ENCODE results near the gene TIMM8B. TPM values are rescaled to one million over a fixed set of nuclear protein-coding genes. Genes with fewer than 3 reads are reported as not detected.

The TIMM8B gene
- total RNA-seq, 1 experiment from 2014 or later = 62.1 TPM

DNA sequence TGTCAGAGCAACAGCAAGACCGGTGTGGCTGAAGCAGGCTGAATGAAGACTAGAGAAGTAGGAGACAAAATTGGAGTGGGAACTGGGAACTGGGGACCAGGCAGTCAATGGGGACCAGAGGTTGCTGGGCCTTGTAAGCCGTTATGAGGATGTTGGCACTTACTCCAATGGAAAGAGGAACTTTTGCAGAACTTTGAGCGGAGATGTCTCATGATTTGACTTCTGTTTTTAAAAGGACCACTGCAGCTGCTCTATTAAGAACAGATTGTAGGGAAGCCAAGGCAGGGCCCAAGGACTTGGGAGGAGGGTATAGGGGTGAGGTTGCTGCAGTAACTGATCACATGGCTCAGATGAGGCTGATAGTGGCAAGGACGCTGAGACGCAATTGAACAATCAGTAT lies 43.1 kb upstream of the TIMM8B start:
- Histone ChIP-seq H4K20me1 (ENCODE audit: insufficient read depth) (no peaks in the 10 kb centered on the region), H3K4me1 (ENCODE audit: control insufficient read depth in 1 of 2, insufficient read depth in 2 of 2, low read length in 2 of 2) (peaks cover 54 to 81% of the 10 kb centered on the region in 2 experiments), H3K79me2 (ENCODE audit: insufficient read depth, low read length) (no peaks in the 10 kb centered on the region), H2AFZ (ENCODE audit: low read depth, low read length, poor library complexity, severe bottlenecking) (no peak overlapping the region), H3K27ac (ENCODE audit: low read depth, low read length) (peak overlapping the region; percentile 76), H3K9ac (ENCODE audit: low read length) (no peak overlapping the region), H3K4me2 (ENCODE audit: low read length) (no peak overlapping the region), H3K36me3 (ENCODE audit: control insufficient read depth in 1 of 2, insufficient read depth in 2 of 2, low read length in 2 of 2) (no peaks in the 10 kb centered on the region), H3K9me3 (ENCODE audit: control insufficient read depth in 1 of 2, insufficient read depth in 1 of 2, low read depth in 1 of 2, low read length in 2 of 2) (no peaks in the 10 kb centered on the region), H3K9me2 (ENCODE audit: insufficient read depth) (no peaks in the 10 kb centered on the region), H3K4me3 (replicated peaks in 1 of 2; ENCODE audit: low read depth in 1 of 2, low read length in 2 of 2) (no peak overlapping the region), H3K27me3 (ENCODE audit: insufficient read depth, low read length) (no peaks in the 10 kb centered on the region)
- no peak for DNase-seq (ENCODE audit: low read depth, low spot score)
- intact Hi-C loops (cut with micrococcal nuclease) = no loop called here
- ATAC-seq = no peak
- RAD21 ChIA-PET (ENCODE audit: low non-redundant PET in 1 of 2, low total read pairs in 2 of 2, uncharacterized antibody in 2 of 2, unreplicated experiment in 2 of 2) = no interaction called here
- TF ChIP-seq, protein P1, sequence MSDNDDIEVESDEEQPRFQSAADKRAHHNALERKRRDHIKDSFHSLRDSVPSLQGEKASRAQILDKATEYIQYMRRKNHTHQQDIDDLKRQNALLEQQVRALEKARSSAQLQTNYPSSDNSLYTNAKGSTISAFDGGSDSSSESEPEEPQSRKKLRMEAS (IDR thresholded peaks at IDR 0.05) = no peak
- TF ChIP-seq ZFX (IDR thresholded peaks at IDR 0.05) = 0 out of 2 replicates have a peak, but pooled peaks have one; percentile 18
- POLR2A ChIA-PET = interaction anchor here (2.5 kb wide), 1 partner anchor 9 kb away, joined by 8 read pairs; no protein-coding TSS in a partner anchor
- CTCF ChIA-PET = no interaction called here
- no TSS peak for BruUV-seq (replicated peaks)

DNA sequence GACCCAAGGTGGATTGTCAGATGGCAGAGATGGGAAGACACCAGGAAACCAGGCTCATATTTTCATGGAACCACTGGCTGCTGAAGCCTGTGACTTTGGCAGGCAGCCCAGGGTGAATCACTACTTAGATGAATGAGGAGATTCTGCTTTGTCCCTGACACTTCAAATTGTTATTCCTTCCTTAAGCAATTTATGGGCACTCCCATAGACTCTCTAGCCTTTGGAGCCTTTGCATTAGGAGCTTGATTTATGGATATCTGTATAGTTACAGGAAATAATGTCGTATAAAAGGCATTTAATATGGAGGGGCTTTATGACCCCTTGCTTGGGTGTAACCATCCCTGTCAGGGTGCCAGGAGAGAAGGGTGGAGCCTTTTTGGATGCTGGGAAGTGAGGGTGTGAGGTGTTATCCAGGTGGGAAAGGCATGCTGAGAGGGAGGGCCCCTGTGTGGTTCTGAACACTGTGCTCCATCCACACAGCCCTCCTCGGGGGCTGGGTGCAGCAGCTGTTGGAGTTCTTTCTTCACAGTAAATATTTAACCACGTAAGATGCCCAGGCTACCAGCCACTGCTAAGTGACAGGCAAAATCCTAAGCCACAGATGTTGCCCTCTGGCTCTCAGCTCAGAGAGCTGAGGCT lies 42.0 kb upstream of the TIMM8B start:
- intact Hi-C loops (cut with micrococcal nuclease) = no loop called here
- Histone ChIP-seq H3K9ac (ENCODE audit: low read length) (peak overlapping the region; percentile 21), H3K27ac (ENCODE audit: low read depth, low read length) (peak overlapping the region; percentile 76), H3K9me3 (ENCODE audit: control insufficient read depth in 1 of 2, insufficient read depth in 1 of 2, low read depth in 1 of 2, low read length in 2 of 2) (no peaks in the 10 kb centered on the region), H3K9me2 (ENCODE audit: insufficient read depth) (no peaks in the 10 kb centered on the region), H2AFZ (ENCODE audit: low read depth, low read length, poor library complexity, severe bottlenecking) (no peak overlapping the region), H3K36me3 (ENCODE audit: control insufficient read depth in 1 of 2, insufficient read depth in 2 of 2, low read length in 2 of 2) (no peaks in the 10 kb centered on the region), H3K4me2 (ENCODE audit: low read length) (peak overlapping the region; percentile 64), H3K27me3 (ENCODE audit: insufficient read depth, low read length) (no peaks in the 10 kb centered on the region), H3K4me3 (replicated peaks in 1 of 2; ENCODE audit: low read depth in 1 of 2, low read length in 2 of 2) (0 out of 4 replicates have a peak overlapping the region, but pooled peaks of 1 of the 2 experiments have one; percentile 9), H3K4me1 (ENCODE audit: control insufficient read depth in 1 of 2, insufficient read depth in 2 of 2, low read length in 2 of 2) (peaks cover 54 to 85% of the 10 kb centered on the region in 2 experiments), H4K20me1 (ENCODE audit: insufficient read depth) (no peaks in the 10 kb centered on the region), H3K79me2 (ENCODE audit: insufficient read depth, low read length) (no peaks in the 10 kb centered on the region)
- POLR2A ChIA-PET = interaction anchor here (0.7 to 2.5 kb wide), 3 partner anchors 8 to 191 kb away, joined by 4 to 8 read pairs (median 4); partner anchors contain the start of genes DIXDC1 and IL18
- DNase-seq (ENCODE audit: low read depth, low spot score) (peak; percentile 87), ATAC-seq (peak; percentile 71)
- no TSS peak for BruUV-seq (replicated peaks)
- CTCF ChIA-PET = interaction anchor here (1.2 kb wide), 1 partner anchor 47 kb away, joined by 3 read pairs; the partner anchor contains the start of gene BCO2
- RAD21 ChIA-PET (ENCODE audit: low non-redundant PET in 1 of 2, low total read pairs in 2 of 2, uncharacterized antibody in 2 of 2, unreplicated experiment in 2 of 2) = no interaction called here
- TF ChIP-seq EGR1 (IDR thresholded peaks at IDR 0.05; ENCODE audit: low read depth) (no peak), CBX3 (IDR thresholded peaks at IDR 0.05; ENCODE audit: low read depth) (peak; percentile 86), POLR2AphosphoS5 (IDR thresholded peaks at IDR 0.05; ENCODE audit: low read depth, low read length) (peak; percentile 32; the same call in 1 of the 2 replicates), ELF1 (IDR thresholded peaks at IDR 0.05; ENCODE audit: borderline replicate concordance, low read depth) (no peak), CEBPB (IDR thresholded peaks at IDR 0.05; ENCODE audit: low read depth) (peak; percentile 62), JUND (IDR thresholded peaks at IDR 0.05) (peak; percentile 75), EZH2phosphoT487 (IDR thresholded peaks at IDR 0.05; ENCODE audit: borderline replicate concordance) (no peak), SP1 (IDR thresholded peaks at IDR 0.05; ENCODE audit: low read depth) (peak; percentile 76), TCF7L2 (IDR thresholded peaks at IDR 0.05; ENCODE audit: borderline replicate concordance, extremely low read depth, insufficient read depth, insufficient read length) (peak; percentile 36), SIN3A (IDR thresholded peaks at IDR 0.05; ENCODE audit: low read depth) (peak; percentile 74; the same call in 1 of the 2 replicates), FOSL1 (IDR thresholded peaks at IDR 0.05; ENCODE audit: low read depth) (peak; percentile 79)
- TF ChIP-seq, protein P2, sequence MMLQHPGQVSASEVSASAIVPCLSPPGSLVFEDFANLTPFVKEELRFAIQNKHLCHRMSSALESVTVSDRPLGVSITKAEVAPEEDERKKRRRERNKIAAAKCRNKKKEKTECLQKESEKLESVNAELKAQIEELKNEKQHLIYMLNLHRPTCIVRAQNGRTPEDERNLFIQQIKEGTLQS (IDR thresholded peaks at IDR 0.05) = no peak
- TF ChIP-seq, protein P3, sequence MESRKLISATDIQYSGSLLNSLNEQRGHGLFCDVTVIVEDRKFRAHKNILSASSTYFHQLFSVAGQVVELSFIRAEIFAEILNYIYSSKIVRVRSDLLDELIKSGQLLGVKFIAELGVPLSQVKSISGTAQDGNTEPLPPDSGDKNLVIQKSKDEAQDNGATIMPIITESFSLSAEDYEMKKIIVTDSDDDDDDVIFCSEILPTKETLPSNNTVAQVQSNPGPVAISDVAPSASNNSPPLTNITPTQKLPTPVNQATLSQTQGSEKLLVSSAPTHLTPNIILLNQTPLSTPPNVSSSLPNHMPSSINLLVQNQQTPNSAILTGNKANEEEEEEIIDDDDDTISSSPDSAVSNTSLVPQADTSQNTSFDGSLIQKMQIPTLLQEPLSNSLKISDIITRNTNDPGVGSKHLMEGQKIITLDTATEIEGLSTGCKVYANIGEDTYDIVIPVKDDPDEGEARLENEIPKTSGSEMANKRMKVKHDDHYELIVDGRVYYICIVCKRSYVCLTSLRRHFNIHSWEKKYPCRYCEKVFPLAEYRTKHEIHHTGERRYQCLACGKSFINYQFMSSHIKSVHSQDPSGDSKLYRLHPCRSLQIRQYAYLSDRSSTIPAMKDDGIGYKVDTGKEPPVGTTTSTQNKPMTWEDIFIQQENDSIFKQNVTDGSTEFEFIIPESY (IDR thresholded peaks at IDR 0.05; ENCODE audit: extremely low read depth, insufficient replicate concordance, low read length) = no peak
- TF ChIP-seq, protein P1 (IDR thresholded peaks at IDR 0.05) = peak; percentile 69

Measured in HCT116 (cell line).